ENCODE data around the gene UNC93B1.

GRCh38 chr11:68037411-68038225 is 33.7 kb upstream of the UNC93B1 start:
- no peak for TF ChIP-seq CTCF (conservative IDR thresholded peaks at IDR 0.05; ENCODE audit: low read length)
- TF ChIP-seq EZH2phosphoT487 (IDR thresholded peaks at IDR 0.05; ENCODE audit: borderline replicate concordance, low read depth, low read length): no peak
